HPDE6-E6E7 (cell line): ENCODE data around the gene LDLRAD4.

Source experiments
- DNase-seq: peaks from one replicate; pipeline ENCODE4 v3.0.0; 2011; ENCODE audit warnings: missing footprints; ENCODE audit errors: extremely low spot score

LDLRAD4 gene

GRCh38 chr18:13446024-13446423, 227.5 kb downstream of the LDLRAD4 start:
- DNase-seq: no peak

- no peak for DNase-seq
Observed at GRCh38 chr18:13446610-13447461, 228.3 kb downstream of the LDLRAD4 start.

GRCh38 chr18:13447621-13448334, 229.2 kb downstream of the LDLRAD4 start:
- DNase-seq: no peak

GRCh38 chr18:13448335-13448795, 229.8 kb downstream of the LDLRAD4 start:
- no peak for DNase-seq

- DNase-seq: no peak
Observed at GRCh38 chr18:13449651-13450050, 231.1 kb downstream of the LDLRAD4 start.

- DNase-seq: no peak
Observed at GRCh38 chr18:13450289-13451212, 232.0 kb downstream of the LDLRAD4 start.

- DNase-seq: no peak
Observed at GRCh38 chr18:13451213-13451540, 232.6 kb downstream of the LDLRAD4 start.

GRCh38 chr18:13451661-13452387, 233.3 kb downstream of the LDLRAD4 start:
- DNase-seq: no peak

- no peak for DNase-seq
Observed at GRCh38 chr18:13452388-13452811, 233.8 kb downstream of the LDLRAD4 start.

- DNase-seq: no peak
Observed at GRCh38 chr18:13452871-13453680, 234.5 kb downstream of the LDLRAD4 start.

- DNase-seq: no peak
Observed at GRCh38 chr18:13453714-13454113, 235.2 kb downstream of the LDLRAD4 start.

GRCh38 chr18:13454363-13455150, 236.0 kb downstream of the LDLRAD4 start:
- DNase-seq: no peak

- DNase-seq: no peak
Observed at GRCh38 chr18:13455471-13455870, 236.9 kb downstream of the LDLRAD4 start.

- DNase-seq: no peak
Observed at GRCh38 chr18:13455960-13456481, 237.5 kb downstream of the LDLRAD4 start.

GRCh38 chr18:13456736-13457271, 238.2 kb downstream of the LDLRAD4 start:
- DNase-seq: no peak

- DNase-seq: no peak
Observed at GRCh38 chr18:13457327-13457726, 238.8 kb downstream of the LDLRAD4 start.

- DNase-seq: no peak
Observed at GRCh38 chr18:13460946-13461345, 242.4 kb downstream of the LDLRAD4 start.

- no peak for DNase-seq
Observed at GRCh38 chr18:13461469-13461868, 242.9 kb downstream of the LDLRAD4 start.

- DNase-seq: no peak
Observed at GRCh38 chr18:13461936-13462335, 243.4 kb downstream of the LDLRAD4 start.
